Brain microvascular endothelial cell (primary cell): Measurements from ENCODE around the gene WASL.
A peak's percentile ranks its signal among the peaks of the same experiment; 100 is the strongest.

Source experiments
- DNase-seq: peaks from one replicate; pipeline ENCODE4 v3.0.0-alpha.2; 2020
- H3K27ac ChIP-seq: fragments of 250-450 bp; sonication (Bioruptor Pico); 2 replicates; pipeline ENCODE4 v1.5.1; 2020; ENCODE audit warnings: mild to moderate bottlenecking, moderate library complexity
- H3K27me3 ChIP-seq: fragments of 250-450 bp; sonication (Bioruptor Pico); replicated peaks from 2 replicates; pipeline ENCODE4 v1.5.1; 2020; ENCODE audit warnings: mild to moderate bottlenecking
- H3K36me3 ChIP-seq: fragments of 250-450 bp; sonication (Bioruptor Pico); replicated peaks from 2 replicates; pipeline ENCODE4 v1.5.1; 2020; ENCODE audit warnings: mild to moderate bottlenecking
- H3K4me3 ChIP-seq: 2 replicates; pipeline ENCODE4 v1.5.1; 2011; ENCODE audit warnings: low read depth, mild to moderate bottlenecking, control low read depth, low read length, moderate library complexity
- CTCF ChIP-seq: IDR thresholded peaks from 2 replicates; pipeline ENCODE4 v1.5.1; 2011; ENCODE audit warnings: low read depth, mild to moderate bottlenecking, moderate library complexity, low read length, control low read depth, inconsistent platforms; ENCODE audit errors: missing control alignments
- in situ Hi-C: cut with HindIII; loops from 2 replicates; pipeline ENCODE4 v1.10.0; 2017; ENCODE audit warnings: low sequenced_read_pairs, low pct_ligation_motif_present

The WASL gene

GRCh38 chr7:123746931-123747488 lies 1.8 kb downstream of the WASL start:
- Histone ChIP-seq H3K4me3 (peak overlapping the region; percentile 84), H3K27me3 (no peaks in the 10 kb centered on the region), H3K27ac (no peak overlapping the region), H3K36me3 (no peaks in the 10 kb centered on the region)
- no peak for DNase-seq
- no peak for TF ChIP-seq CTCF
- in situ Hi-C loops = no loop called here

- in situ Hi-C loops = no loop called here
- Histone ChIP-seq H3K4me3 (no peak overlapping the region), H3K36me3 (no peaks in the 10 kb centered on the region), H3K27me3 (no peaks in the 10 kb centered on the region), H3K27ac (no peak overlapping the region)
- TF ChIP-seq CTCF = no peak
- no peak for DNase-seq
These were observed 2.7 kb downstream of the WASL start for GRCh38 chr7:123746055-123746454.

- DNase-seq = no peak
- no peak for TF ChIP-seq CTCF
- in situ Hi-C loops = no loop called here
- H3K27ac ChIP-seq = no peak overlapping the region
- H3K4me3 ChIP-seq = no peak overlapping the region
- no peaks in the 10 kb centered on the region for H3K27me3 ChIP-seq
- H3K36me3 ChIP-seq = no peaks in the 10 kb centered on the region
These were observed 3.4 kb downstream of the WASL start for GRCh38 chr7:123745437-123745836.

GRCh38 chr7:123744416-123744815 lies 4.4 kb downstream of the WASL start:
- no peak for TF ChIP-seq CTCF
- H3K4me3 ChIP-seq = no peak overlapping the region
- no peak overlapping the region for H3K27ac ChIP-seq
- DNase-seq = no peak
- H3K27me3 ChIP-seq = no peaks in the 10 kb centered on the region
- in situ Hi-C loops = no loop called here
- H3K36me3 ChIP-seq = no peaks in the 10 kb centered on the region

GRCh38 chr7:123741940-123742339 lies 6.9 kb downstream of the WASL start:
- no peak overlapping the region for H3K4me3 ChIP-seq
- TF ChIP-seq CTCF = no peak
- DNase-seq = no peak
- no peaks in the 10 kb centered on the region for H3K36me3 ChIP-seq
- no peak overlapping the region for H3K27ac ChIP-seq
- in situ Hi-C loops = no loop called here
- no peaks in the 10 kb centered on the region for H3K27me3 ChIP-seq

- no peak for TF ChIP-seq CTCF
These were observed 10.0 kb downstream of the WASL start for GRCh38 chr7:123738808-123739207.

More at GRCh38 chr7:123738808-123739207, 10.0 kb downstream of the WASL start:
- Histone ChIP-seq H3K36me3 (no peaks in the 10 kb centered on the region), H3K4me3 (no peak overlapping the region), H3K27me3 (no peaks in the 10 kb centered on the region), H3K27ac (no peak overlapping the region)
- DNase-seq = no peak
- in situ Hi-C loops = no loop called here
